Psoas muscle (tissue), 8 donors: ENCODE measurements around the gene HECW1. TPM values are rescaled to one million over a fixed set of nuclear protein-coding genes. Genes with fewer than 3 reads are reported as not detected.
A peak's percentile ranks its signal among the peaks of the same experiment; 100 is the strongest.

ENCODE experiments used
- ATAC-seq, 4 donors: fragments of 200-7000 bp; cut with Tn5 transposase; one replicate each; pipeline ENCODE4 v1.9.1; 2020; ENCODE audit warnings: moderate library complexity in 3 of 4, mild to moderate bottlenecking in 2 of 4
- DNase-seq, 2 donors: peaks; one replicate each; pipeline ENCODE4 v3.0.0-alpha.2; 2020
- H3K27ac ChIP-seq: fragments of 200-600 bp; one replicate; pipeline ENCODE4 v1.8.0; 2022
- H3K27me3 ChIP-seq, 3 donors: fragments of 200-600 bp in 1 of 3; one replicate each; pipeline versions ENCODE4 v1.6.1 to v1.8.0; 2013 to 2022; ENCODE audit warnings: low read length in 2 of 3, mild to moderate bottlenecking in 2 of 3, moderate library complexity in 1 of 3; ENCODE audit not compliant: insufficient read depth in 3 of 3
- H3K36me3 ChIP-seq, 2 donors: fragments of 200-600 bp in 1 of 2; one replicate each; pipeline versions ENCODE4 v1.6.1 to v1.8.0; 2013 to 2022; ENCODE audit warnings: low read depth in 1 of 2, mild to moderate bottlenecking in 1 of 2, moderate library complexity in 1 of 2; ENCODE audit not compliant: insufficient read depth in 1 of 2
- H3K4me1 ChIP-seq: fragments of 200-600 bp; one replicate; pipeline ENCODE4 v1.8.0; 2022
- H3K4me3 ChIP-seq: fragments of 200-600 bp; one replicate; pipeline ENCODE4 v1.8.0; 2022; ENCODE audit warnings: mild to moderate bottlenecking
- H3K9me3 ChIP-seq: fragments of 200-600 bp; one replicate; pipeline ENCODE4 v1.8.0; 2022
- WGBS, 3 donors: extraction: QIAGEN DNeasy Blood & Tissue Kit; methylation state at CpG; one replicate each; pipeline versions ENCODE4 v1.1.6 to v1.1.7; 2013; 5-methylcytosine and 5-hydroxymethylcytosine counted together
- intact Hi-C, 2 donors: fragments of 100-400 bp; cut with DNase I; formaldehyde crosslinking; loops; one replicate each; pipeline versions ENCODE4 v1.11.0 to v1.14.2; 2022
- polyA plus RNA-seq, 3 donors: library from polyadenylated mRNA; stranded (reverse); fragments of 200-250 nt; gene quantifications; one replicate each; pipeline ENCODE4 v1.2.3, GENCODE V29; 2013
- total RNA-seq, 4 donors: library from RNA; stranded (reverse); fragmentation: NEBNext Ultra II Directional in 2 of 4; extraction: Animal tissue kit (Norgen Biotek cat#: 25700) in 2 of 4; gene quantifications; one replicate each; pipeline versions ENCODE4 v1.2.1 to v1.2.4, GENCODE V29; 2021 to 2023
- TF ChIP-seq, protein P1 (sequence below): fragments of 200-600 bp; IDR thresholded peaks from one replicate; pipeline ENCODE4 v1.8.0; 2022; ENCODE audit warnings: antibody characterized with exemption
- donor health status: healthy with polysubstance abuse.
- donor health status: DM: no; HTN: no; CAD: no; lungs with moderate emphysema.
- donor health status: Bipolar disorder and iron deficiency.
- donor health status: healthy.
- donor health status: DM: yes; HTN: yes; CAD: no.
- donor health status: DM: no; HTN: no; CAD: no.
- donor health status: DM: no; HTN: no; CAD: no.
- donor health status: DM: yes; HTN: yes; CAD: no.

Gene HECW1
- total and polyA plus RNA-seq, 7 donors: 0.07 to 2.8 (median 1.0) TPM

DNA sequence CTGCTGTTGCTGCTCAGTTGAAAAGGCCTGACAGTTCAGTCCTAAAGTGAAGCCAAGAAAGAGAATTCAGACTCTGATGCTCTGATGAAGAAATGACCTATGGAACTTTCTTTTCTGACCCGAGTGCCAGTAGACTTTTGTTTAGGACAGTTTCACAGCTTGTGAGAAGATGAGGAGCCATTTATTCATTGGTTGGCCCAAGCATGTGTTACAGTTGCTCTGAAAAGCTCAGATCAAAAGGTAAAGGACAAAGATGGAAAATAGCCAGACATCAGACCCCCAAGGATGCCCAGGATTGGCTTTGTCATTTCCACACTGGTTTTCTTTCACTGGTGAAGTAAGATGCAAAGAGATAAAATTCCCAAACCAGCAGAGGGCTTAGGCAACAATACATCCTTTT is 321.2 kb downstream of the HECW1 start:
- 89 to 93% (median 92%) methylated on average over 1 of the region's 1 CpG for WGBS, 3 donors
- intact Hi-C loops: no loop called here
- ATAC-seq: no peak
- Histone ChIP-seq H3K4me3 (no peak overlapping the region), H3K9me3 (no peaks in the 10 kb centered on the region), H3K4me1 (no peaks in the 10 kb centered on the region), H3K27me3 (no peaks in the 10 kb centered on the region), H3K36me3 (no peaks in the 10 kb centered on the region), H3K27ac (no peak overlapping the region)
- TF ChIP-seq, protein P1, sequence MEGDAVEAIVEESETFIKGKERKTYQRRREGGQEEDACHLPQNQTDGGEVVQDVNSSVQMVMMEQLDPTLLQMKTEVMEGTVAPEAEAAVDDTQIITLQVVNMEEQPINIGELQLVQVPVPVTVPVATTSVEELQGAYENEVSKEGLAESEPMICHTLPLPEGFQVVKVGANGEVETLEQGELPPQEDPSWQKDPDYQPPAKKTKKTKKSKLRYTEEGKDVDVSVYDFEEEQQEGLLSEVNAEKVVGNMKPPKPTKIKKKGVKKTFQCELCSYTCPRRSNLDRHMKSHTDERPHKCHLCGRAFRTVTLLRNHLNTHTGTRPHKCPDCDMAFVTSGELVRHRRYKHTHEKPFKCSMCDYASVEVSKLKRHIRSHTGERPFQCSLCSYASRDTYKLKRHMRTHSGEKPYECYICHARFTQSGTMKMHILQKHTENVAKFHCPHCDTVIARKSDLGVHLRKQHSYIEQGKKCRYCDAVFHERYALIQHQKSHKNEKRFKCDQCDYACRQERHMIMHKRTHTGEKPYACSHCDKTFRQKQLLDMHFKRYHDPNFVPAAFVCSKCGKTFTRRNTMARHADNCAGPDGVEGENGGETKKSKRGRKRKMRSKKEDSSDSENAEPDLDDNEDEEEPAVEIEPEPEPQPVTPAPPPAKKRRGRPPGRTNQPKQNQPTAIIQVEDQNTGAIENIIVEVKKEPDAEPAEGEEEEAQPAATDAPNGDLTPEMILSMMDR: no peak
- DNase-seq: no peak

- no peak for DNase-seq
- ATAC-seq: no peak
- TF ChIP-seq, protein P1: no peak
- H3K27me3 ChIP-seq: no peaks in the 10 kb centered on the region
- H3K4me1 ChIP-seq: no peaks in the 10 kb centered on the region
- no peaks in the 10 kb centered on the region for H3K36me3 ChIP-seq
- intact Hi-C loops: no loop called here
- no peaks in the 10 kb centered on the region for H3K9me3 ChIP-seq
- WGBS, 3 donors: 59 to 63% (median 62%) methylated on average over 5 of the region's 5 CpGs
- H3K27ac ChIP-seq: no peak overlapping the region
- H3K4me3 ChIP-seq: no peak overlapping the region
Measured at GRCh38 chr7:43437001-43437400, 324.6 kb downstream of the HECW1 start.

DNA sequence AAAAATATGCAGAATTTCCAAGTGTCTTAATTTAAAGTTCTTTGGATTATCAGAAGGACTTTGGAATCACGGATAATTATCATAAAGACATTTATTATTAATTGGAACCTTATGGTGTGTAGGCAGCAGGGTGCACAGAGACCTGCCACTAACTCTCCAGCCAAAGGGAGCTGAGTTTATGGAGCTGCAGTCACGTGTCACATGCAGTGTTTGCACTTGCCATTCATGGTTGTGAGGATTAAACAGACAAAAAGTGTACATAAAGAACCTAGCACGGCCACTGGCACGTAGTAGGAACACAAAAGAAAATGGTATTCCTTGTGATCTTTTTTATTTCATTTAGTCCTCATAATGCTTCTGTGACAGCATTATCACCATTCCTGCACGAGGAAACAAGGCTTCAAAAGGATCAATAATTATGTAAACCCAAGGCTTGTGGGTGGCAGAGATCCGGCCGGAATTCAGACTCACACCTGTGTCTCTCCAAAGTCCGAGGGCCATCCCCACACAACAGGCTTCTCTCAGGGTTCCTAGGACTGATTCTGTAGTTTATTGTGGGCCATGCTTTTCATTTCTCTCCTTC is 326.5 kb downstream of the HECW1 start:
- TF ChIP-seq, protein P1: no peak
- no peak for ATAC-seq
- Histone ChIP-seq H3K36me3 (no peaks in the 10 kb centered on the region), H3K27ac (no peak overlapping the region), H3K27me3 (no peaks in the 10 kb centered on the region), H3K9me3 (no peaks in the 10 kb centered on the region), H3K4me1 (no peaks in the 10 kb centered on the region), H3K4me3 (no peak overlapping the region)
- 74 to 81% (median 76%) methylated on average over 8 of the region's 8 CpGs for WGBS, 3 donors
- DNase-seq: no peak
- intact Hi-C loops: no loop called here

- WGBS, 3 donors: 51 to 58% (median 55%) methylated on average over 15 of the region's 15 CpGs
- ATAC-seq (peak in 3 of 4 donors; percentile 25 to 60 (median 42)), DNase-seq (peak in 1 of 2 donors; percentile 60)
- no peaks in the 10 kb centered on the region for H3K36me3 ChIP-seq
- H3K27ac ChIP-seq: no peak overlapping the region
- intact Hi-C loops: no loop called here
- no peaks in the 10 kb centered on the region for H3K9me3 ChIP-seq
- H3K27me3 ChIP-seq: no peaks in the 10 kb centered on the region
- no peak overlapping the region for H3K4me3 ChIP-seq
- no peaks in the 10 kb centered on the region for H3K4me1 ChIP-seq
- TF ChIP-seq, protein P1: peak; percentile 53
Measured at GRCh38 chr7:43439631-43440401, 327.4 kb downstream of the HECW1 start.
